ENCODE measurements around the gene TMEM174. TPM values are rescaled to one million over a fixed set of nuclear protein-coding genes. Genes with fewer than 3 reads are reported as not detected.

Gene TMEM174
- total RNA-seq, 1 donor from 2014 or later: not detected

GRCh38 chr5:73176250-73176649 is 3.3 kb downstream of the TMEM174 start:
- no peak for DNase-seq (ENCODE audit: low spot score, unreplicated experiment)
- Mint-ChIP-seq H3K27ac (no peak overlapping the region), H3K4me1 (ENCODE audit: low read depth) (no peaks in the 10 kb centered on the region), H3K36me3 (ENCODE audit: insufficient read depth) (no peaks in the 10 kb centered on the region), H3K9me3 (ENCODE audit: low read depth) (no peaks in the 10 kb centered on the region), H3K4me3 (ENCODE audit: low read depth) (no peak overlapping the region), H3K27me3 (peaks cover 5% of the 10 kb centered on the region)
- no peak for TF ChIP-seq CTCF (IDR thresholded peaks at IDR 0.05; ENCODE audit: unreplicated experiment)

GRCh38 chr5:73178265-73178664 is 5.3 kb downstream of the TMEM174 start:
- Mint-ChIP-seq H3K36me3 (ENCODE audit: insufficient read depth) (no peaks in the 10 kb centered on the region), H3K4me1 (ENCODE audit: low read depth) (peaks cover 3% of the 10 kb centered on the region), H3K4me3 (ENCODE audit: low read depth) (no peak overlapping the region), H3K9me3 (ENCODE audit: low read depth) (no peaks in the 10 kb centered on the region), H3K27me3 (peaks cover 5% of the 10 kb centered on the region), H3K27ac (no peak overlapping the region)
- DNase-seq (ENCODE audit: low spot score, unreplicated experiment): no peak
- TF ChIP-seq CTCF (IDR thresholded peaks at IDR 0.05; ENCODE audit: unreplicated experiment): no peak

GRCh38 chr5:73179730-73180129 is 6.7 kb downstream of the TMEM174 start:
- Mint-ChIP-seq H3K36me3 (ENCODE audit: insufficient read depth) (peaks cover 1% of the 10 kb centered on the region), H3K4me1 (ENCODE audit: low read depth) (peaks cover 9% of the 10 kb centered on the region), H3K27me3 (peaks cover 4% of the 10 kb centered on the region)

GRCh38 chr5:73180566-73180965 is 7.6 kb downstream of the TMEM174 start:
- H3K4me3 Mint-ChIP-seq (ENCODE audit: low read depth): no peak overlapping the region
- DNase-seq (ENCODE audit: low spot score, unreplicated experiment): no peak
- peaks cover 9% of the 10 kb centered on the region for H3K4me1 Mint-ChIP-seq (ENCODE audit: low read depth)
- H3K27me3 Mint-ChIP-seq: peaks cover 3% of the 10 kb centered on the region
- TF ChIP-seq CTCF (IDR thresholded peaks at IDR 0.05; ENCODE audit: unreplicated experiment): no peak
- H3K27ac Mint-ChIP-seq: no peak overlapping the region
- peaks cover 3% of the 10 kb centered on the region for H3K36me3 Mint-ChIP-seq (ENCODE audit: insufficient read depth)
- H3K9me3 Mint-ChIP-seq (ENCODE audit: low read depth): peaks cover 7% of the 10 kb centered on the region

More at GRCh38 chr5:73179730-73180129, 6.7 kb downstream of the TMEM174 start:
- Mint-ChIP-seq H3K27ac (no peak overlapping the region), H3K9me3 (ENCODE audit: low read depth) (peaks cover 4% of the 10 kb centered on the region), H3K4me3 (ENCODE audit: low read depth) (no peak overlapping the region)
- TF ChIP-seq CTCF (IDR thresholded peaks at IDR 0.05; ENCODE audit: unreplicated experiment): no peak
- DNase-seq (ENCODE audit: low spot score, unreplicated experiment): no peak

- Mint-ChIP-seq H3K36me3 (ENCODE audit: insufficient read depth) (peaks cover 3% of the 10 kb centered on the region), H3K9me3 (ENCODE audit: low read depth) (peaks cover 7% of the 10 kb centered on the region), H3K27me3 (peaks cover 3% of the 10 kb centered on the region), H3K27ac (no peak overlapping the region), H3K4me3 (ENCODE audit: low read depth) (no peak overlapping the region), H3K4me1 (ENCODE audit: low read depth) (peaks cover 9% of the 10 kb centered on the region)
- TF ChIP-seq CTCF (IDR thresholded peaks at IDR 0.05; ENCODE audit: unreplicated experiment): no peak
- DNase-seq (ENCODE audit: low spot score, unreplicated experiment): no peak
Observed at GRCh38 chr5:73182307-73182706, 9.3 kb downstream of the TMEM174 start.

All from progenitor cell of endocrine pancreas (in vitro differentiated cells).